Measurements from ENCODE around the gene RNF40. TPM values are rescaled to one million over a fixed set of nuclear protein-coding genes. Genes with fewer than 3 reads are reported as not detected.

The RNF40 gene
- total RNA-seq, 5 donors from 2014 or later (not counting 1 experiment from before 2014, with no cell fraction given) = 55.7 to 106 (median 95.9) TPM

GRCh38 chr16:30746638-30747175 is 15.4 kb upstream of the RNF40 start:
- CTCF ChIA-PET = no interaction called here

GRCh38 chr16:30747331-30747730 is 14.8 kb upstream of the RNF40 start:
- DNase-seq (no peak), ATAC-seq (replicated peaks in 1 of 4) (no peak)
- Histone ChIP-seq H3K27me3 (replicated peaks in 1 of 2; ENCODE audit: control insufficient read depth in 2 of 2, extremely low read depth in 1 of 2, insufficient read depth in 2 of 2, low read length in 1 of 2) (no peaks in the 10 kb centered on the region), H3K36me3 (ENCODE audit: control insufficient read depth in 2 of 2, extremely low read depth in 1 of 2, insufficient read depth in 1 of 2, low read length in 1 of 2) (peaks cover 8 to 27% of the 10 kb centered on the region in 2 donors), H3K4me3 (ENCODE audit: control insufficient read depth in 1 of 2, extremely low read depth in 1 of 2, low read length in 1 of 2) (peak overlapping the region; percentile 74), H3K9me3 (no peaks in the 10 kb centered on the region), H3K4me1 (ENCODE audit: control insufficient read depth in 1 of 2, extremely low read depth in 1 of 2, insufficient read depth in 2 of 2, low read length in 2 of 2) (peaks cover 0 to 18% of the 10 kb centered on the region in 2 experiments), H3K27ac (ENCODE audit: low read length) (peak overlapping the region; percentile 79)
- H3K4me3 Mint-ChIP-seq = peak overlapping the region; percentile 90 to 92 (median 91)
- H3K9me3 Mint-ChIP-seq = no peaks in the 10 kb centered on the region
- peak overlapping the region; percentile 83 to 87 for H3K27ac Mint-ChIP-seq
- H3K27me3 Mint-ChIP-seq = no peaks in the 10 kb centered on the region
- peaks cover 24% of the 10 kb centered on the region for H3K36me3 Mint-ChIP-seq
- H3K4me1 Mint-ChIP-seq = peaks cover 19 to 27% (median 24%) of the 10 kb centered on the region in 3 donors
- CTCF ChIA-PET = interaction anchor here in 1 of 2 donors (1.0 kb wide), 3 partner anchors 12 to 317 kb away, joined by 3 to 5 read pairs (median 3); partner anchors contain the start of gene DCTPP1
- POLR2A ChIA-PET = interaction anchor here (0.6 to 1.0 kb wide), 3 partner anchors 50 to 82 kb away, joined by 3 to 6 read pairs (median 3); no protein-coding TSS in a partner anchor
- WGBS (ENCODE audit: insufficient coverage) = 71% methylated on average over 2 of the region's 3 CpGs

More at GRCh38 chr16:30746638-30747175, 15.4 kb upstream of the RNF40 start:
- POLR2A ChIA-PET = interaction anchor here in 1 of 2 donors (0.6 kb wide), 1 partner anchor 81 kb away, joined by 3 read pairs; no protein-coding TSS in a partner anchor
- H3K4me1 Mint-ChIP-seq = peaks cover 19 to 33% (median 24%) of the 10 kb centered on the region in 3 donors
- DNase-seq (no peak), ATAC-seq (replicated peaks in 1 of 4) (no peak)
- Histone ChIP-seq H3K27me3 (replicated peaks in 1 of 2; ENCODE audit: control insufficient read depth in 2 of 2, extremely low read depth in 1 of 2, insufficient read depth in 2 of 2, low read length in 1 of 2) (no peaks in the 10 kb centered on the region), H3K4me1 (ENCODE audit: control insufficient read depth in 1 of 2, extremely low read depth in 1 of 2, insufficient read depth in 2 of 2, low read length in 2 of 2) (peaks cover 0 to 18% of the 10 kb centered on the region in 2 experiments), H3K36me3 (ENCODE audit: control insufficient read depth in 2 of 2, extremely low read depth in 1 of 2, insufficient read depth in 1 of 2, low read length in 1 of 2) (peaks cover 8 to 26% of the 10 kb centered on the region in 2 donors), H3K4me3 (ENCODE audit: control insufficient read depth in 1 of 2, extremely low read depth in 1 of 2, low read length in 1 of 2) (no peak overlapping the region), H3K9me3 (no peaks in the 10 kb centered on the region), H3K27ac (ENCODE audit: low read length) (no peak overlapping the region)
- H3K27me3 Mint-ChIP-seq = no peaks in the 10 kb centered on the region
- H3K9me3 Mint-ChIP-seq = no peaks in the 10 kb centered on the region
- no peak overlapping the region for H3K4me3 Mint-ChIP-seq
- peak overlapping the region in 1 of 2 donors; percentile 87 for H3K27ac Mint-ChIP-seq
- 97% methylated on average over 8 of the region's 9 CpGs for WGBS (ENCODE audit: insufficient coverage)
- H3K36me3 Mint-ChIP-seq = peaks cover 30% of the 10 kb centered on the region

GRCh38 chr16:30747799-30748633 is 14.1 kb upstream of the RNF40 start, which contains the start of gene PHKG2:
Gene PHKG2, plus strand, starts transcription at chr16:30748425. Its CDS starts 396 bp downstream, at chr16:30748821.
- Histone ChIP-seq H3K9me3 (no peaks in the 10 kb centered on the region), H3K27ac (ENCODE audit: low read length) (peak within 1 kb of the TSS; percentile 79), H3K27me3 (replicated peaks in 1 of 2; ENCODE audit: control insufficient read depth in 2 of 2, extremely low read depth in 1 of 2, insufficient read depth in 2 of 2, low read length in 1 of 2) (no peaks in the 10 kb centered on the region), H3K4me3 (ENCODE audit: control insufficient read depth in 1 of 2, extremely low read depth in 1 of 2, low read length in 1 of 2) (peak within 1 kb of the TSS; percentile 74), H3K4me1 (ENCODE audit: control insufficient read depth in 1 of 2, extremely low read depth in 1 of 2, insufficient read depth in 2 of 2, low read length in 2 of 2) (peaks cover 0 to 18% of the 10 kb centered on the region in 2 experiments), H3K36me3 (ENCODE audit: control insufficient read depth in 2 of 2, extremely low read depth in 1 of 2, insufficient read depth in 1 of 2, low read length in 1 of 2) (peaks cover 8 to 29% of the 10 kb centered on the region in 2 donors)
- peak within 1 kb of the TSS; percentile 83 to 87 for H3K27ac Mint-ChIP-seq
- H3K27me3 Mint-ChIP-seq = no peaks in the 10 kb centered on the region
- POLR2A ChIA-PET = interaction anchor here (0.6 to 1.0 kb wide), 4 partner anchors 11 to 288 kb away, joined by 3 to 6 read pairs (median 4); no protein-coding TSS in a partner anchor
- H3K9me3 Mint-ChIP-seq = no peaks in the 10 kb centered on the region
- 3% methylated on average over 55 of the region's 60 CpGs for WGBS (ENCODE audit: insufficient coverage)
- DNase-seq (peak; percentile 88 to 98 (median 93)), ATAC-seq (replicated peaks in 1 of 4) (peak; percentile 97 to 98 (median 98))
- H3K4me3 Mint-ChIP-seq = peak within 1 kb of the TSS; percentile 90 to 92 (median 91)
- CTCF ChIA-PET = interaction anchor here in 1 of 2 donors (1.0 kb wide), 3 partner anchors 12 to 318 kb away, joined by 3 to 5 read pairs (median 3); partner anchors contain the start of gene DCTPP1
- H3K36me3 Mint-ChIP-seq = peaks cover 26% of the 10 kb centered on the region
- peaks cover 19 to 27% (median 24%) of the 10 kb centered on the region in 3 donors for H3K4me1 Mint-ChIP-seq

GRCh38 chr16:30748634-30749445 is 13.3 kb upstream of the RNF40 start:
- no peaks in the 10 kb centered on the region for H3K27me3 Mint-ChIP-seq
- peak overlapping the region; percentile 90 to 92 (median 91) for H3K4me3 Mint-ChIP-seq
- peak overlapping the region; percentile 71 to 79 for H3K27ac Mint-ChIP-seq
- Histone ChIP-seq H3K9me3 (no peaks in the 10 kb centered on the region), H3K27me3 (replicated peaks in 1 of 2; ENCODE audit: control insufficient read depth in 2 of 2, extremely low read depth in 1 of 2, insufficient read depth in 2 of 2, low read length in 1 of 2) (no peaks in the 10 kb centered on the region), H3K27ac (ENCODE audit: low read length) (no peak overlapping the region), H3K4me1 (ENCODE audit: control insufficient read depth in 1 of 2, extremely low read depth in 1 of 2, insufficient read depth in 2 of 2, low read length in 2 of 2) (peaks cover 0 to 18% of the 10 kb centered on the region in 2 experiments), H3K36me3 (ENCODE audit: control insufficient read depth in 2 of 2, extremely low read depth in 1 of 2, insufficient read depth in 1 of 2, low read length in 1 of 2) (peaks cover 4 to 34% of the 10 kb centered on the region in 2 donors), H3K4me3 (ENCODE audit: control insufficient read depth in 1 of 2, extremely low read depth in 1 of 2, low read length in 1 of 2) (peak overlapping the region; percentile 44 to 74)
- no peaks in the 10 kb centered on the region for H3K9me3 Mint-ChIP-seq
- POLR2A ChIA-PET = interaction anchor here (0.6 to 1.0 kb wide), 3 partner anchors 12 to 288 kb away, joined by 3 to 6 read pairs (median 4); no protein-coding TSS in a partner anchor
- H3K4me1 Mint-ChIP-seq = peaks cover 19 to 27% (median 24%) of the 10 kb centered on the region in 3 donors
- CTCF ChIA-PET = interaction anchor here in 1 of 2 donors (1.0 kb wide), 2 partner anchors 11 to 96 kb away, joined by 3 to 5 read pairs; no protein-coding TSS in a partner anchor
- peaks cover 28% of the 10 kb centered on the region for H3K36me3 Mint-ChIP-seq
- 11% methylated on average over 22 of the region's 36 CpGs for WGBS (ENCODE audit: insufficient coverage)
- DNase-seq = peak in 8 of 35 experiments; percentile 8 to 39 (median 20)
- peak; percentile 4 to 8 (median 5) for ATAC-seq (replicated peaks in 1 of 4)

- CTCF ChIA-PET = interaction anchor here in 1 of 2 donors (0.6 kb wide), 1 partner anchor 173 kb away, joined by 3 read pairs; the partner anchor contains the start of gene FBXL19
Measured at GRCh38 chr16:30750201-30750600, 11.9 kb upstream of the RNF40 start.

More at GRCh38 chr16:30750201-30750600, 11.9 kb upstream of the RNF40 start:
- POLR2A ChIA-PET = no interaction called here
- peaks cover 29% of the 10 kb centered on the region for H3K36me3 Mint-ChIP-seq
- no peaks in the 10 kb centered on the region for H3K27me3 Mint-ChIP-seq
- peak overlapping the region in 2 of 3 donors; percentile 75 to 82 for H3K4me3 Mint-ChIP-seq
- Histone ChIP-seq H3K4me1 (ENCODE audit: control insufficient read depth in 1 of 2, extremely low read depth in 1 of 2, insufficient read depth in 2 of 2, low read length in 2 of 2) (peaks cover 0 to 18% of the 10 kb centered on the region in 2 experiments), H3K27ac (ENCODE audit: low read length) (no peak overlapping the region), H3K4me3 (ENCODE audit: control insufficient read depth in 1 of 2, extremely low read depth in 1 of 2, low read length in 1 of 2) (no peak overlapping the region), H3K36me3 (ENCODE audit: control insufficient read depth in 2 of 2, extremely low read depth in 1 of 2, insufficient read depth in 1 of 2, low read length in 1 of 2) (peaks cover 3 to 42% of the 10 kb centered on the region in 2 donors), H3K9me3 (no peaks in the 10 kb centered on the region), H3K27me3 (replicated peaks in 1 of 2; ENCODE audit: control insufficient read depth in 2 of 2, extremely low read depth in 1 of 2, insufficient read depth in 2 of 2, low read length in 1 of 2) (no peaks in the 10 kb centered on the region)
- ATAC-seq (replicated peaks in 1 of 4) = no peak
- DNase-seq = no peak
- H3K27ac Mint-ChIP-seq = peak overlapping the region in 1 of 2 donors; percentile 39
- 100% methylated on average over 4 of the region's 4 CpGs for WGBS (ENCODE audit: insufficient coverage)
- H3K9me3 Mint-ChIP-seq = no peaks in the 10 kb centered on the region
- peaks cover 19 to 24% (median 23%) of the 10 kb centered on the region in 3 donors for H3K4me1 Mint-ChIP-seq
